WI38 (cell line): ENCODE data around the gene SPEM3.

Experiments
- H3K4me3 ChIP-seq: 2 replicates; pipeline ENCODE4 v1.5.1; 2011; ENCODE audit warnings: low read depth, mild to moderate bottlenecking, control low read depth, low read length
- TF ChIP-seq, protein P1 (sequence below): IDR thresholded peaks from 2 replicates; pipeline ENCODE4 v1.5.1; 2012; ENCODE audit warnings: low read depth, mild to moderate bottlenecking, control low read depth, low read length

SPEM3 gene

DNA sequence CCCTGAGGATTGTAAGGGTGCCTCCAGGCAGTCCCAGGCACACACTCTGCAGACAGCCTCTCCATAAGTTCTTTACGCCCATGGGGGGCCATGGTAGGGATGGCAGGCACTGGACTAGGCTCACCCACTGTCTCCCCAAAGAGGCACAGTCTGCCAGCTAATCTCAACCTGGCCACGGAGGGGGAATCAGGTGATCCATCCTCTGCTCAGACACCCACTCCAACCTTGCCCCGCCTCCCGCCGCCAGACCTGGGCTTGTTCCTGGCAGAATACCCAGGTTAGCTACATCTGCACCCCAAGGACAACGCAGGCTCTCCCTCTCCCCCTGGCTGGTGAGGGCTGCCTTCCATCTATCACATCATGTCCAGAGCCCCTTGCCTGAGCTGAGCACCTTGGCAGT lies 19.8 kb upstream of the SPEM3 start:
- TF ChIP-seq, protein P1, sequence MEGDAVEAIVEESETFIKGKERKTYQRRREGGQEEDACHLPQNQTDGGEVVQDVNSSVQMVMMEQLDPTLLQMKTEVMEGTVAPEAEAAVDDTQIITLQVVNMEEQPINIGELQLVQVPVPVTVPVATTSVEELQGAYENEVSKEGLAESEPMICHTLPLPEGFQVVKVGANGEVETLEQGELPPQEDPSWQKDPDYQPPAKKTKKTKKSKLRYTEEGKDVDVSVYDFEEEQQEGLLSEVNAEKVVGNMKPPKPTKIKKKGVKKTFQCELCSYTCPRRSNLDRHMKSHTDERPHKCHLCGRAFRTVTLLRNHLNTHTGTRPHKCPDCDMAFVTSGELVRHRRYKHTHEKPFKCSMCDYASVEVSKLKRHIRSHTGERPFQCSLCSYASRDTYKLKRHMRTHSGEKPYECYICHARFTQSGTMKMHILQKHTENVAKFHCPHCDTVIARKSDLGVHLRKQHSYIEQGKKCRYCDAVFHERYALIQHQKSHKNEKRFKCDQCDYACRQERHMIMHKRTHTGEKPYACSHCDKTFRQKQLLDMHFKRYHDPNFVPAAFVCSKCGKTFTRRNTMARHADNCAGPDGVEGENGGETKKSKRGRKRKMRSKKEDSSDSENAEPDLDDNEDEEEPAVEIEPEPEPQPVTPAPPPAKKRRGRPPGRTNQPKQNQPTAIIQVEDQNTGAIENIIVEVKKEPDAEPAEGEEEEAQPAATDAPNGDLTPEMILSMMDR: no peak
- H3K4me3 ChIP-seq: no peak overlapping the region

- TF ChIP-seq, protein P1: no peak
- H3K4me3 ChIP-seq: no peak overlapping the region
These were observed 18.9 kb upstream of the SPEM3 start for GRCh38 chr17:7409716-7410115.

GRCh38 chr17:7410634-7411426 lies 17.8 kb upstream of the SPEM3 start:
- TF ChIP-seq, protein P1: no peak
- H3K4me3 ChIP-seq: no peak overlapping the region

- TF ChIP-seq, protein P1: no peak
- H3K4me3 ChIP-seq: no peak overlapping the region
These were observed 17.3 kb upstream of the SPEM3 start for GRCh38 chr17:7411427-7411750.

DNA sequence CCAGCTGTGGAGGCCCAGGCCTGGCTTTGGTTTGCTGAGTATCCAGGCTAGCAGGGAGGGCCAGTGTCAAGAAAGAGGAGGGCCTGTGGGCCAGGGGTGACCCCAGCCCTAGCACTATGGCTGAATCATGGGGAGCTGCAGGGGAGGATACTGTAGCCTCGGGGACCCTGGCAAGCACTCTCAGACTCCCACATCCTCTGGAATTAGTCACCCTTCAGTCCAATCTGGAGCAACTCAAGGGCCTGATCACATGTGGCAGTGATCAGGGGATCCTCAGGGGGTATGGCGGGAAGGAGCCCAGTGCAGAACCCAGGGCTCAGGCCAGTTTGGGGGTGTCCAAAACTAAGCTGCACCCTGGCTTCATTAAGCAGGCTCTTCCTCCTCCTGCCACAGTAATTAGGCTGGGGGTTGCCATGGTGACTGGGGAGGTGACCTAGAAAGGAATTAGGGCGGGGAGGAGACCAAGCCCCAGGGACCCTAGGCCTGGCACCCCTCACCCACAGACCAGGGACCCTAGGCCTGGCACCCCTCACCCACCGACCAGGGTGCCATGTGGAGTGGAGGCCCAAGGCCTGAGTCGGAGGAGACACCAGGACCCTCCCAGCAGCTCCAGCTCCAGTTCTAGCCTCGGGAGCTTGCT lies 15.2 kb upstream of the SPEM3 start:
- TF ChIP-seq, protein P1: no peak

GRCh38 chr17:7414837-7415236 lies 13.8 kb upstream of the SPEM3 start:
- H3K4me3 ChIP-seq: no peak overlapping the region
- TF ChIP-seq, protein P1: no peak

More for the DNA sequence above, 15.2 kb upstream of the SPEM3 start:
- H3K4me3 ChIP-seq: no peak overlapping the region

DNA sequence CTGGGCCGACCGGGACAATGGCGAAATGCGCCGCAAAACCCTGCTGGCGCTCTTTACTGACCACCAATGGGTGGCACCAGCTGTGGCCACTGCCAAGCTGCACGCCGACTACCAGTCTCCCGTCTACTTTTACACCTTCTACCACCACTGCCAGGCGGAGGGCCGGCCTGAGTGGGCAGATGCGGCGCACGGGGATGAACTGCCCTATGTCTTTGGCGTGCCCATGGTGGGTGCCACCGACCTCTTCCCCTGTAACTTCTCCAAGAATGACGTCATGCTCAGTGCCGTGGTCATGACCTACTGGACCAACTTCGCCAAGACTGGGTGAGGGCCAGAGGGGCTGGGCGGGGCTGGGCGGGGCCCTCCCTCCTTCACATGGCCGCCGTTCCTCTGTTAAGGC lies 12.9 kb upstream of the SPEM3 start:
- TF ChIP-seq, protein P1: no peak

More for the DNA sequence above, 12.9 kb upstream of the SPEM3 start:
- no peak overlapping the region for H3K4me3 ChIP-seq
